ENCODE measurements around the gene ARHGEF10L.

The ARHGEF10L gene

GRCh38 chr1:17594026-17594425 lies 54.5 kb downstream of the ARHGEF10L start:
- DNase-seq (ENCODE audit: low read depth): no peak

GRCh38 chr1:17594690-17595601 lies 55.4 kb downstream of the ARHGEF10L start:
- no peak for DNase-seq (ENCODE audit: low read depth)

- no peak for DNase-seq (ENCODE audit: low read depth)
Measured at GRCh38 chr1:17595602-17595925, 56.1 kb downstream of the ARHGEF10L start.

GRCh38 chr1:17596186-17596585 lies 56.7 kb downstream of the ARHGEF10L start:
- DNase-seq (ENCODE audit: low read depth): no peak

GRCh38 chr1:17596651-17597509 lies 57.4 kb downstream of the ARHGEF10L start:
- no peak for DNase-seq (ENCODE audit: low read depth)

GRCh38 chr1:17597651-17598050 lies 58.2 kb downstream of the ARHGEF10L start:
- no peak for DNase-seq (ENCODE audit: low read depth)

GRCh38 chr1:17598251-17598650 lies 58.8 kb downstream of the ARHGEF10L start:
- no peak for DNase-seq (ENCODE audit: low read depth)

- no peak for DNase-seq (ENCODE audit: low read depth)
Measured at GRCh38 chr1:17599291-17599953, 59.9 kb downstream of the ARHGEF10L start.

GRCh38 chr1:17599954-17600300 lies 60.4 kb downstream of the ARHGEF10L start:
- no peak for DNase-seq (ENCODE audit: low read depth)

GRCh38 chr1:17600321-17600720 lies 60.8 kb downstream of the ARHGEF10L start:
- no peak for DNase-seq (ENCODE audit: low read depth)

- no peak for DNase-seq (ENCODE audit: low read depth)
Measured at GRCh38 chr1:17601643-17602382, 62.3 kb downstream of the ARHGEF10L start.

- no peak for DNase-seq (ENCODE audit: low read depth)
Measured at GRCh38 chr1:17603091-17603841, 63.8 kb downstream of the ARHGEF10L start.

GRCh38 chr1:17605582-17606344 lies 66.3 kb downstream of the ARHGEF10L start:
- DNase-seq (ENCODE audit: low read depth): no peak

- no peak for DNase-seq (ENCODE audit: low read depth)
Measured at GRCh38 chr1:17606826-17607440, 67.4 kb downstream of the ARHGEF10L start.

- DNase-seq (ENCODE audit: low read depth): no peak
Measured at GRCh38 chr1:17607644-17608581, 68.4 kb downstream of the ARHGEF10L start.

- no peak for DNase-seq (ENCODE audit: low read depth)
Measured at GRCh38 chr1:17609529-17609928, 70.0 kb downstream of the ARHGEF10L start.

- no peak for DNase-seq (ENCODE audit: low read depth)
Measured at GRCh38 chr1:17610085-17610484, 70.6 kb downstream of the ARHGEF10L start.

- DNase-seq (ENCODE audit: low read depth): no peak
Measured at GRCh38 chr1:17610713-17611112, 71.2 kb downstream of the ARHGEF10L start.

- DNase-seq (ENCODE audit: low read depth): no peak
Measured at GRCh38 chr1:17611991-17612390, 72.5 kb downstream of the ARHGEF10L start.
